Psoas muscle (tissue), 8 donors: Measurements from ENCODE around the gene GRID2. TPM values are rescaled to one million over a fixed set of nuclear protein-coding genes. Genes with fewer than 3 reads are reported as not detected.

Source experiments
- ATAC-seq, 4 donors: fragments of 200-7000 bp; cut with Tn5 transposase; one replicate each; pipeline ENCODE4 v1.9.1; 2020; ENCODE audit warnings: moderate library complexity in 3 of 4, mild to moderate bottlenecking in 2 of 4
- DNase-seq, 2 donors: peaks; one replicate each; pipeline ENCODE4 v3.0.0-alpha.2; 2020
- H3K27ac ChIP-seq: fragments of 200-600 bp; one replicate; pipeline ENCODE4 v1.8.0; 2022
- H3K27me3 ChIP-seq, 3 donors: fragments of 200-600 bp in 1 of 3; one replicate each; pipeline versions ENCODE4 v1.6.1 to v1.8.0; 2013 to 2022; ENCODE audit warnings: low read length in 2 of 3, mild to moderate bottlenecking in 2 of 3, moderate library complexity in 1 of 3; ENCODE audit not compliant: insufficient read depth in 3 of 3
- H3K36me3 ChIP-seq, 2 donors: fragments of 200-600 bp in 1 of 2; one replicate each; pipeline versions ENCODE4 v1.6.1 to v1.8.0; 2013 to 2022; ENCODE audit warnings: low read depth in 1 of 2, mild to moderate bottlenecking in 1 of 2, moderate library complexity in 1 of 2; ENCODE audit not compliant: insufficient read depth in 1 of 2
- H3K4me1 ChIP-seq: fragments of 200-600 bp; one replicate; pipeline ENCODE4 v1.8.0; 2022
- H3K4me3 ChIP-seq: fragments of 200-600 bp; one replicate; pipeline ENCODE4 v1.8.0; 2022; ENCODE audit warnings: mild to moderate bottlenecking
- H3K9me3 ChIP-seq: fragments of 200-600 bp; one replicate; pipeline ENCODE4 v1.8.0; 2022
- CTCF ChIP-seq: fragments of 200-600 bp; IDR thresholded peaks from one replicate; pipeline ENCODE4 v1.8.0; 2022; ENCODE audit warnings: antibody characterized with exemption
- WGBS, 3 donors: extraction: QIAGEN DNeasy Blood & Tissue Kit; methylation state at CpG; one replicate each; pipeline versions ENCODE4 v1.1.6 to v1.1.7; 2013; 5-methylcytosine and 5-hydroxymethylcytosine counted together
- intact Hi-C, 2 donors: fragments of 100-400 bp; cut with DNase I; formaldehyde crosslinking; loops; one replicate each; pipeline versions ENCODE4 v1.11.0 to v1.14.2; 2022
- polyA plus RNA-seq, 3 donors: library from polyadenylated mRNA; stranded (reverse); fragments of 200-250 nt; gene quantifications; one replicate each; pipeline ENCODE4 v1.2.3, GENCODE V29; 2013
- total RNA-seq, 4 donors: library from RNA; stranded (reverse); fragmentation: NEBNext Ultra II Directional in 2 of 4; extraction: Animal tissue kit (Norgen Biotek cat#: 25700) in 2 of 4; gene quantifications; one replicate each; pipeline versions ENCODE4 v1.2.1 to v1.2.4, GENCODE V29; 2021 to 2023
- donor health status: healthy with polysubstance abuse.
- donor health status: DM: no; HTN: no; CAD: no; lungs with moderate emphysema.
- donor health status: Bipolar disorder and iron deficiency.
- donor health status: healthy.
- donor health status: DM: yes; HTN: yes; CAD: no.
- donor health status: DM: no; HTN: no; CAD: no.
- donor health status: DM: no; HTN: no; CAD: no.
- donor health status: DM: yes; HTN: yes; CAD: no.

The GRID2 gene
- total and polyA plus RNA-seq, 7 donors, result not detected

GRCh38 chr4:92952897-92953296 is 649.1 kb downstream of the GRID2 start:
- no peaks in the 10 kb centered on the region for H3K27me3 ChIP-seq
- no peak overlapping the region for H3K27ac ChIP-seq
- ATAC-seq (no peak), DNase-seq (no peak)
- H3K36me3 ChIP-seq, result no peaks in the 10 kb centered on the region
- TF ChIP-seq CTCF, result no peak
- H3K4me3 ChIP-seq, result no peak overlapping the region
- intact Hi-C loops, result no loop called here
- H3K4me1 ChIP-seq, result no peaks in the 10 kb centered on the region
- 80 to 85% (median 83%) methylated on average over 3 of the region's 3 CpGs for WGBS, 3 donors
- H3K9me3 ChIP-seq, result no peaks in the 10 kb centered on the region

- DNase-seq, result no peak
- TF ChIP-seq CTCF, result no peak
- H3K4me3 ChIP-seq, result no peak overlapping the region
- intact Hi-C loops, result no loop called here
- 79 to 87% (median 83%) methylated on average over 3 of the region's 3 CpGs for WGBS, 3 donors
- H3K27me3 ChIP-seq, result no peaks in the 10 kb centered on the region
- no peak overlapping the region for H3K27ac ChIP-seq
- no peak for ATAC-seq
- no peaks in the 10 kb centered on the region for H3K4me1 ChIP-seq
- no peaks in the 10 kb centered on the region for H3K9me3 ChIP-seq
- no peaks in the 10 kb centered on the region for H3K36me3 ChIP-seq
Measured at GRCh38 chr4:92953462-92953861, 649.7 kb downstream of the GRID2 start.

GRCh38 chr4:92961881-92962280 is 658.1 kb downstream of the GRID2 start:
- Histone ChIP-seq H3K9me3 (no peaks in the 10 kb centered on the region), H3K4me1 (no peaks in the 10 kb centered on the region), H3K27me3 (no peaks in the 10 kb centered on the region), H3K27ac (no peak overlapping the region), H3K36me3 (no peaks in the 10 kb centered on the region), H3K4me3 (no peak overlapping the region)
- no peak for DNase-seq
- ATAC-seq, result no peak
- intact Hi-C loops, result no loop called here
- WGBS, 3 donors, result 76 to 83% (median 78%) methylated on average over 2 of the region's 2 CpGs
- TF ChIP-seq CTCF, result no peak

GRCh38 chr4:92962831-92963230 is 659.1 kb downstream of the GRID2 start:
- DNase-seq, result no peak
- WGBS, 3 donors, result 88 to 89% (median 89%) methylated on average over 2 of the region's 2 CpGs
- no peaks in the 10 kb centered on the region for H3K36me3 ChIP-seq

More at GRCh38 chr4:92962831-92963230, 659.1 kb downstream of the GRID2 start:
- Histone ChIP-seq H3K27ac (no peak overlapping the region), H3K27me3 (no peaks in the 10 kb centered on the region), H3K4me3 (no peak overlapping the region), H3K4me1 (no peaks in the 10 kb centered on the region), H3K9me3 (no peaks in the 10 kb centered on the region)
- ATAC-seq, result no peak
- no peak for TF ChIP-seq CTCF
- intact Hi-C loops, result no loop called here
